Ishikawa (cell line): ENCODE measurements around the gene PDZRN3.
A peak's percentile ranks its signal among the peaks of the same experiment; 100 is the strongest.

ENCODE experiments used
- CEBPB ChIP-seq: IDR thresholded peaks from 2 replicates; pipeline ENCODE4 v1.6.1; 2012
- CREB1 ChIP-seq: IDR thresholded peaks from 2 replicates; pipeline ENCODE4 v1.6.1; 2012; ENCODE audit warnings: low read depth
- EGR1 ChIP-seq: IDR thresholded peaks from 2 replicates; pipeline ENCODE4 v1.6.1; 2012
- EP300 ChIP-seq: IDR thresholded peaks from 2 replicates; pipeline ENCODE4 v1.6.1; 2012; ENCODE audit warnings: borderline replicate concordance
- FOXM1 ChIP-seq: IDR thresholded peaks from 2 replicates; pipeline ENCODE4 v1.6.1; 2012; ENCODE audit warnings: low read depth, borderline replicate concordance
- NFIC ChIP-seq: IDR thresholded peaks from 2 replicates; pipeline ENCODE4 v1.6.1; 2012
- RAD21 ChIP-seq: IDR thresholded peaks from 2 replicates; pipeline ENCODE4 v1.6.1; 2012; ENCODE audit warnings: low read depth
- TAF1 ChIP-seq: IDR thresholded peaks from 2 replicates; pipeline ENCODE4 v1.6.1; 2012; ENCODE audit warnings: low read depth, mild to moderate bottlenecking
- TCF12 ChIP-seq: IDR thresholded peaks from 2 replicates; pipeline ENCODE4 v1.6.1; 2012; ENCODE audit warnings: low read depth
- TEAD4 ChIP-seq: IDR thresholded peaks from 2 replicates; pipeline ENCODE4 v1.6.1; 2012
- YY1 ChIP-seq: IDR thresholded peaks from 2 replicates; pipeline ENCODE4 v1.6.1; 2012; ENCODE audit warnings: low read depth
- ZBTB7A ChIP-seq: IDR thresholded peaks from 2 replicates; pipeline ENCODE4 v1.6.1; 2012; ENCODE audit warnings: low read depth
- TF ChIP-seq, protein P1 (sequence below): IDR thresholded peaks from 2 replicates; pipeline ENCODE4 v1.6.1; 2012
- TF ChIP-seq, protein P2 (sequence below): IDR thresholded peaks from 2 replicates; pipeline ENCODE4 v1.6.1; 2012; ENCODE audit warnings: low read depth, mild to moderate bottlenecking
- TF ChIP-seq, protein P3 (sequence below): IDR thresholded peaks from 2 replicates; pipeline ENCODE4 v1.6.1; 2012

The PDZRN3 gene

DNA sequence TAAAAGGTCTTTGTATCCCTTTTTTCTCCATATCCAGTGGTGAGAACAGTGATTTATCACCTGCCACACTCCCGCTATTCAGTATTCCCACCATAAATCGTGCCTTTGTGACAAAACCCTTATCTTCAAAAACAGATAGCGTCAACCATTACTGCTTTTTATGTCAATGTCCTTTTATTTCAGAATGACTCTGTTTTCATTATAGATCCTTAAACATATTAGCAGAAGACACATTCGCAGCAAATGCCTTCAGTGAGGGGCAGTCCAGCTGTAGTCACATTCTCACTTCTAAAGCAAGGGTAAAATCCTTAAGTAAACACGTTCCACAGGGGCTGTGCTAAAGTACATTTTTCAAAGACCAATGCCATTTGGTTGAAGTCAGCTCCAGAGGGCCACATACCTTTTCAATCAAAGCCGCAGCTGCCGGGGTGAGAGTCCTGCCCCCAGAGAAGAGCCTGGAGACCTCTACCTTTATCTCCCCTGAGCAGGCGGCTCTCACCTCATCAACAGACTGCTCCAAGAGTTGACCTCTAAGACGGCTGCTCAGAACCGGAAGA, 53.4 kb downstream of the PDZRN3 start:
- TF ChIP-seq TCF12 (no peak), NFIC (no peak), EP300 (no peak), TEAD4 (no peak), CEBPB (no peak)
- TF ChIP-seq, protein P1, sequence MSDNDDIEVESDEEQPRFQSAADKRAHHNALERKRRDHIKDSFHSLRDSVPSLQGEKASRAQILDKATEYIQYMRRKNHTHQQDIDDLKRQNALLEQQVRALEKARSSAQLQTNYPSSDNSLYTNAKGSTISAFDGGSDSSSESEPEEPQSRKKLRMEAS, result no peak
- TF ChIP-seq, protein P2, sequence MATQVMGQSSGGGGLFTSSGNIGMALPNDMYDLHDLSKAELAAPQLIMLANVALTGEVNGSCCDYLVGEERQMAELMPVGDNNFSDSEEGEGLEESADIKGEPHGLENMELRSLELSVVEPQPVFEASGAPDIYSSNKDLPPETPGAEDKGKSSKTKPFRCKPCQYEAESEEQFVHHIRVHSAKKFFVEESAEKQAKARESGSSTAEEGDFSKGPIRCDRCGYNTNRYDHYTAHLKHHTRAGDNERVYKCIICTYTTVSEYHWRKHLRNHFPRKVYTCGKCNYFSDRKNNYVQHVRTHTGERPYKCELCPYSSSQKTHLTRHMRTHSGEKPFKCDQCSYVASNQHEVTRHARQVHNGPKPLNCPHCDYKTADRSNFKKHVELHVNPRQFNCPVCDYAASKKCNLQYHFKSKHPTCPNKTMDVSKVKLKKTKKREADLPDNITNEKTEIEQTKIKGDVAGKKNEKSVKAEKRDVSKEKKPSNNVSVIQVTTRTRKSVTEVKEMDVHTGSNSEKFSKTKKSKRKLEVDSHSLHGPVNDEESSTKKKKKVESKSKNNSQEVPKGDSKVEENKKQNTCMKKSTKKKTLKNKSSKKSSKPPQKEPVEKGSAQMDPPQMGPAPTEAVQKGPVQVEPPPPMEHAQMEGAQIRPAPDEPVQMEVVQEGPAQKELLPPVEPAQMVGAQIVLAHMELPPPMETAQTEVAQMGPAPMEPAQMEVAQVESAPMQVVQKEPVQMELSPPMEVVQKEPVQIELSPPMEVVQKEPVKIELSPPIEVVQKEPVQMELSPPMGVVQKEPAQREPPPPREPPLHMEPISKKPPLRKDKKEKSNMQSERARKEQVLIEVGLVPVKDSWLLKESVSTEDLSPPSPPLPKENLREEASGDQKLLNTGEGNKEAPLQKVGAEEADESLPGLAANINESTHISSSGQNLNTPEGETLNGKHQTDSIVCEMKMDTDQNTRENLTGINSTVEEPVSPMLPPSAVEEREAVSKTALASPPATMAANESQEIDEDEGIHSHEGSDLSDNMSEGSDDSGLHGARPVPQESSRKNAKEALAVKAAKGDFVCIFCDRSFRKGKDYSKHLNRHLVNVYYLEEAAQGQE, result no peak

DNA sequence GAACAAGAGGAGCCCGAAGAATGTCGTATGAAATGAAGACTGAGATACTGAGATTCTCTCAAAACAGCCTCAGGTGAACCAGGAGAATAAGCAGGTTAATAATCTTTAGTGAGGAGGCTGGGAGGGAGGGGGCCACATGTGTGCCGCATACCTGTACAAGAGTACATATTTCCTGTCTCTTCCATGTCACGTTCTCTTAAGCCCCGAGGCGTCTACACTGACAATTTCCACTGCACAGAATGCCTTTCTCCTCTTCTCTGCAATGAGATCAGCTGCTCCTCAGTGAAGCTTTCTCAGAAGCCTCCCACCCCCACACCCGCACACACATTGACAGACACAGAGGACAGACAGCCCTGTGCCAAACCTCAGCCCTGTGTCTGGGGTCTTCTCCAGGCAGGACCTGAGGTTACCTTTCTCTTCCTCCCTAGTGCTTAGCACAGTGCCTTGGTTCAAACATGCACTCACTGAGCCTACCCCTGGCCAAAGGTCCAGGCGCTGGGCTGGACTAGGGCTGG, 55.4 kb downstream of the PDZRN3 start:
- TF ChIP-seq FOXM1 (no peak), YY1 (no peak), TAF1 (no peak), EGR1 (no peak), EP300 (no peak), ZBTB7A (no peak)
- TF ChIP-seq, protein P1, result no peak
- TF ChIP-seq, protein P3, sequence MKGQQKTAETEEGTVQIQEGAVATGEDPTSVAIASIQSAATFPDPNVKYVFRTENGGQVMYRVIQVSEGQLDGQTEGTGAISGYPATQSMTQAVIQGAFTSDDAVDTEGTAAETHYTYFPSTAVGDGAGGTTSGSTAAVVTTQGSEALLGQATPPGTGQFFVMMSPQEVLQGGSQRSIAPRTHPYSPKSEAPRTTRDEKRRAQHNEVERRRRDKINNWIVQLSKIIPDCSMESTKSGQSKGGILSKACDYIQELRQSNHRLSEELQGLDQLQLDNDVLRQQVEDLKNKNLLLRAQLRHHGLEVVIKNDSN, result no peak

DNA sequence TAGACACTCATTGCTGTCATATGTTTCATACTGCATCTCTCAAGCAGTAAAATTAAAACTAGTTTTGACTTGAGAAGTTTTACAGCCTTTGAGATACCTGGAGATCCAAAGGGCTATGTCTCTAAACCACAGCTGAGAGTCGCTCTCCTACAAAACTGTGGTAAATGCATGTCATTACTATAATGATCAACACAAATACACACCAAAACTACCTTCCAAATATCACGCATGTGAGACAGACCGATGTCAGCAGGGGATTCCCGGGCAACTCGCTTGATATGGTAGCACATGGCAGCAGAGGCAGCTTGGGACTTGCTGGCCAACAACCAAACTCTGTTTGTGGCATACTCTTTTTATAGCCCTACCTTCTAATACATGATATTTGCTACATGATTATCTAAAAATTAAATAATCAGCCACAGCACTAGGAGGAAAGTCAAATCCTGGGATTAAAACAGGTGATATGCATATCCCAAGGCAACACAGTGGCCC, 56.3 kb downstream of the PDZRN3 start:
- TF ChIP-seq CEBPB, result no peak
- no peak for TF ChIP-seq NFIC
- no peak for TF ChIP-seq RAD21
- no peak for TF ChIP-seq TAF1
- no peak for TF ChIP-seq FOXM1
- TF ChIP-seq, protein P3, result no peak

DNA sequence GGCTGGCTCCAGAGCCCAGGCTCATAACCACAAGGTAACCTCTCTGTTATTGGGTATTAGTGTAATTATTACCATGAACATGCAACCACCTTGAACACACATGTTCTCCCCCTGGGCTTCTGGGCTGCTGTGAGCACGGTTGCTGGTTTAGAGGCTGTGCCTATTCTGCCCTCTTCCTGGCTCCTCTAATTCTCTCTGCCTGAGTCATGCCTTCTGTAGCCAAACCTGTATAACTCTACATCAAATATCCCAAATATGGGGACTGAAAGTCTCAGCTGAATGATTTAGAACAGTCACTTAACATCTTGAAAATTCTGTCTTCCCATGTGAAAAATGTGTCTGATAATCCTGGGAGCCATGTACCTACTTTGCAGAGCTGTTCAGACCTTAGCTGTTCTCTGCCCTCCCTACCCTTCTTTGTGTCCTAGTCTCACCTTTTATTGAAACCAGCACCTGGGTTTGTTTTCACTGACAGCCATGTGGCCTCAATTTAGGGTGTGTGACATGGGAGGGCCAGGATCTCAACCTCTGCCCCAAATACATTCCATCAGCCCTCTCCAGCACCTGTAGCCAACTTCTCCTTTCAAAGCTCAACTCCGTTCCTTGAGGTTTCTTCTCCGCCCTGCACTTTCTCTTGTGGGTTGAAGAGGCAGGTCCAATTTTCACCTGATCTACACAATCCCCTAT, 60.7 kb downstream of the PDZRN3 start:
- TF ChIP-seq FOXM1, result no peak
- TF ChIP-seq EP300, result 0 out of 2 replicates have a peak, but pooled peaks have one; percentile 20

DNA sequence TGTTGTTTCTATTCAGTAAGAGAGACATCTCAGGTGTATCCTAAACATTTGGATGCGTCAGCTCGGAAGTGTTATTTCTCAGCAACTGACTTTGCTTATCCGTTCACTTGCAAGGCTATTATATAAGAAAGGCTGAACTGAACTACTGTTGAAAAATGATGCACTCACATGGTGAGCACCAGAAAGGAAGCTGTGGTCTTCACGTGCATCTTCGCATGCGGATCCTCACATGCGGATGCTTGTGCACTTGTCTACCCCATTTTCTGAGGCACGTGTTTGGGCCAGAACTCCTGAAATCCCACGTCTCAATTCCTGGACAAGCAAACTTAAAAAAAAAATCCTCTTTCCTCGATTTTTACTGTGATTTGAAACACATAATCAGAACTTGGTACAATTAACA, 63.2 kb downstream of the PDZRN3 start:
- TF ChIP-seq TAF1 (no peak), TEAD4 (no peak), CEBPB (no peak), NFIC (no peak), TCF12 (no peak)

DNA sequence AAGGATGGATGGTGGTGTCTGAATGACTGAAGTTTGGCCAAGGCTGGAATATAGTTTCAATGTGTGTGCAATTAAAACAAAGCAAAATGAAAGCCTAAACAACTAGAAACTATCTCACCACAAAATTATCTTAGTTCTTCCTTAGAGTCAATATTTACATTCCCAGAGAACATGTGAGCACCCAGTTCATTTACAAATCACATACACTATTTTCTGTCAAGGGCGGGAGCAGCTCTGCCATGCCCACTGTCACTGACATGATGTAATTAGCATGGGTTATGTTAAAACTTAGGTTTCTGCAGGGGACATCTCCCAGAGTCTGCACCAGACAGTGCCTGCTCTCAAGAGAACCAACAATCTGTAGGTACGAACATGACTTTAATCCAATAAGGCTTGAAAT, 65.0 kb downstream of the PDZRN3 start:
- TF ChIP-seq ZBTB7A (no peak), TCF12 (no peak), TAF1 (no peak), YY1 (no peak), CREB1 (no peak), RAD21 (no peak), FOXM1 (no peak), NFIC (no peak), EP300 (no peak), TEAD4 (no peak), EGR1 (no peak), CEBPB (no peak)
- TF ChIP-seq, protein P2, result no peak
- TF ChIP-seq, protein P3, result no peak
- TF ChIP-seq, protein P1, result no peak
